Right renal pelvis (tissue), 4 donors: ENCODE measurements around the gene FGF23. TPM values are rescaled to one million over a fixed set of nuclear protein-coding genes. Genes with fewer than 3 reads are reported as not detected.

Experiments
- DNase-seq, 4 donors: peaks; one replicate each; pipeline ENCODE4 v3.0.0-alpha.2; 2013; ENCODE audit warnings: low read depth in 4 of 4, low spot score in 3 of 4, missing footprints in 1 of 4
- polyA plus RNA-seq, 4 donors: library from polyadenylated mRNA; unstranded; fragments of 120-200 nt; gene quantifications; one replicate each; pipeline ENCODE4 v1.2.1, GENCODE V29; 2013; ENCODE audit not compliant: insufficient read length in 4 of 4

The FGF23 gene
- polyA plus RNA-seq, 4 donors, result 0.06 to 0.12 (median 0.07) TPM

DNA sequence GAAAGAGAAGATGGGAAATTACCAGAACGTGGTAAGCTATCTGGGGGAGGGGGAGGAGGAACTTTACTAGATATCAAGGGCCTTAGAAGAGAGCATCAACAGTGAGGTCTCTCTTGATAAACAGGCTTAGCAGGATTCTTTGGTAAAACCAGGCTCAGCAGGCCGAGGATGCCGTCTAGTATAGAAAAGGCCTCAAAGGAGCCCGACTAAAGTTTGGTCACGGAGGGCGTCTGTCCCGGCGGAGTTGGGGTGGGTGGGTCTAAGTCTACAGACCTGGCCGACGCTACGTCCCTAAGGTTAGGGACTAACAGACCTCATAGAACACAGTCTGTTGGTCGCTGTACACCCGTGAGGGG is 59.0 kb downstream of the FGF23 start:
- DNase-seq, result peak in 2 of 4 donors; percentile 22

Other genes starting within 250 kb of the FGF23 start
- gene CCND2, start 106.0 kb downstream of the FGF23 start, polyA plus RNA-seq, result 10 to 100 TPM; 43.7 to 52.6 (median 47.1) TPM
- gene TIGAR, start 58.5 kb downstream of the FGF23 start, polyA plus RNA-seq, result 10 to 100 TPM in 1 of 4 donors, 1 to 10 TPM in 3; 7.4 to 11.8 (median 8.3) TPM
- gene FGF6, start 66.1 kb upstream of the FGF23 start, polyA plus RNA-seq, result under 1 TPM in 1 of 4 donors, not detected in 3; 0.10 TPM
- 10 to 100 TPM; 21.6 to 32.9 (median 30.1) TPM for gene RAD51AP1, start 159.2 kb upstream of the FGF23 start, polyA plus RNA-seq
- 10 to 100 TPM; 50.7 to 57.6 (median 54.3) TPM for gene DYRK4, start 182.5 kb upstream of the FGF23 start, polyA plus RNA-seq